ENCODE data around the gene SLU7. TPM values are rescaled to one million over a fixed set of nuclear protein-coding genes. Genes with fewer than 3 reads are reported as not detected.

Gene SLU7
- total RNA-seq, 1 experiment from 2014 or later, result 75.3 TPM

DNA sequence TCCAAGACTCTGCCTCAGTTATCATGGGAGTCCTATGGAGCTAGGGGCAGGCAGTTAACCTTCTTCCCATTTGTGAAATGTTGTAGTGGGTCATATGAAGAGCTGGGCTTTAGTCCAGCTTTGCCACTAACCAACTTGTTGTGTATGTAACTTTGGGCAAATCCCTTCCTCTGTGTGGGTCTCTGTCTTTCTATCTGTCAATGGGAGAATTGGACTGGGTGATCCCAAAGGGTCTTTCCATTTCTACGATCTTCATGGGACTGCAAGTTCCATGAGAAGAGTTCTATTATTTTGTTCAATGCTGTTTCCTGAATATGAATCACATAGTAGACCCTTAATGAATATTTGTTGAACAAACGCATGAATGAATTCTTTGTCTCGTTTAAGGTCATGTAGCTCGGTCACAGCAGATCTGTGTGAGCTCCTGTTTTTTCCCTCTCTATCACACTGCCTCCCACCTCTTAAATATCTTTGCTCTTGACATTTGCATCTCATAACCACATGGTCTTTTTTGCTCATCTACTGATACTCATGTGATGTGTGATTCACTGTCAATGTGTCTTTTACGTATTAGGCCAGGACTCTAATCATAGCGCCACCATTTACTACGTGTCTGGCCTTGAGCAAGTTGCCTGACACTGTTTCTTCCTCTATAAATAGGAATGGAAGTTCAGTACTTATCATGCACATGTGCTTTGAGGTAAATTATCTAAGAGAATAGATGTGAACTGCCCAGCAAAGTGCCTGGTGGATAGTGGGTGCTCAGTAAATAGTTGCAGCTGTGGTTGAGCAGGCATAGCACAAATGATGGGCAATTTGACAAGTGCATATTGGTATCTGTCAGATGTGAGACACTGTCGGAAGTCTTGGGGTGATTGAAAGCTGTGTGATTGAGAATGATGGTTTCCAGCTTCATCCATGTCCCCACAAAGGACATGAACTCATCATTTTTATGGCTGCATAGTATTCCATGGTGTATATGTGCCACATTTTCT is 40.2 kb upstream of the SLU7 start:
- no peak for TF ChIP-seq EZH2 (IDR thresholded peaks at IDR 0.05; ENCODE audit: low read depth)
- TF ChIP-seq, protein P1, sequence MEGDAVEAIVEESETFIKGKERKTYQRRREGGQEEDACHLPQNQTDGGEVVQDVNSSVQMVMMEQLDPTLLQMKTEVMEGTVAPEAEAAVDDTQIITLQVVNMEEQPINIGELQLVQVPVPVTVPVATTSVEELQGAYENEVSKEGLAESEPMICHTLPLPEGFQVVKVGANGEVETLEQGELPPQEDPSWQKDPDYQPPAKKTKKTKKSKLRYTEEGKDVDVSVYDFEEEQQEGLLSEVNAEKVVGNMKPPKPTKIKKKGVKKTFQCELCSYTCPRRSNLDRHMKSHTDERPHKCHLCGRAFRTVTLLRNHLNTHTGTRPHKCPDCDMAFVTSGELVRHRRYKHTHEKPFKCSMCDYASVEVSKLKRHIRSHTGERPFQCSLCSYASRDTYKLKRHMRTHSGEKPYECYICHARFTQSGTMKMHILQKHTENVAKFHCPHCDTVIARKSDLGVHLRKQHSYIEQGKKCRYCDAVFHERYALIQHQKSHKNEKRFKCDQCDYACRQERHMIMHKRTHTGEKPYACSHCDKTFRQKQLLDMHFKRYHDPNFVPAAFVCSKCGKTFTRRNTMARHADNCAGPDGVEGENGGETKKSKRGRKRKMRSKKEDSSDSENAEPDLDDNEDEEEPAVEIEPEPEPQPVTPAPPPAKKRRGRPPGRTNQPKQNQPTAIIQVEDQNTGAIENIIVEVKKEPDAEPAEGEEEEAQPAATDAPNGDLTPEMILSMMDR (conservative IDR thresholded peaks at IDR 0.05), result no peak
- Histone ChIP-seq H3F3A (ENCODE audit: insufficient read depth, low read depth) (peaks cover 2% of the 10 kb centered on the region; the same call in 1 of the 2 replicates), H3K79me2 (ENCODE audit: low read depth) (no peaks in the 10 kb centered on the region), H2AFZ (no peak overlapping the region), H3K36me3 (ENCODE audit: low read depth) (no peaks in the 10 kb centered on the region), H3K4me3 (no peak overlapping the region), H3K4me2 (no peak overlapping the region), H3K9me2 (ENCODE audit: insufficient read depth) (no peaks in the 10 kb centered on the region), H3K27ac (no peak overlapping the region), H3K4me1 (replicated peaks; ENCODE audit: insufficient read depth) (peaks cover 8% of the 10 kb centered on the region), H3K27me3 (ENCODE audit: insufficient read depth, low read depth) (no peaks in the 10 kb centered on the region), H3K9me3 (ENCODE audit: insufficient read depth, low read depth) (no peaks in the 10 kb centered on the region), H4K20me1 (ENCODE audit: insufficient read depth) (no peaks in the 10 kb centered on the region)
- DNase-seq, result no peak
- ChIA-PET CTCF (no interaction called here), POLR2A (ENCODE audit: unreplicated experiment) (no interaction called here)
- no TSS peak for BruUV-seq (replicated peaks)
- intact Hi-C loops (cut with micrococcal nuclease; ENCODE audit: unreplicated experiment), result no loop called here

DNA sequence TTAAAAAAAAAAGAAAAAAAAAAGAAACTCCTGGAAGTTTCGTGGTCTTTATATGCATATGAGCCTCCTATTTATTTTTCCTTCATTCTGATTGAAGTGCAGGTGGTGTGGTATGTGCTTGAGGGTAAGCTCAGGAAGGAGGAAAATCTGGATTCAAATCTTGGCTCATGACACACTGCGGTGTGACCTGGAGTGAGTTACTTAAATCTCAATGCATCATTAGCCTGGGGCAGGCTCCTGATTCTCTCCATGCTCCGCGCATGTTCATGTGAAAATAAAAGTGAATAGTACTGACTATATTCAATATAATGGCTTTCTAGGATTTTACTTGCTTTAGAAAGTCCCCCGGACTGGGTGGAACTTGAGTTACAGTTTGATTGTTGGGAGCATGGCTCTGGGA is 38.4 kb upstream of the SLU7 start:
- CTCF ChIA-PET, result no interaction called here
- TF ChIP-seq, protein P1 (conservative IDR thresholded peaks at IDR 0.05), result no peak
- TF ChIP-seq EZH2 (IDR thresholded peaks at IDR 0.05; ENCODE audit: low read depth), result no peak
- intact Hi-C loops (cut with micrococcal nuclease; ENCODE audit: unreplicated experiment), result no loop called here

DNA sequence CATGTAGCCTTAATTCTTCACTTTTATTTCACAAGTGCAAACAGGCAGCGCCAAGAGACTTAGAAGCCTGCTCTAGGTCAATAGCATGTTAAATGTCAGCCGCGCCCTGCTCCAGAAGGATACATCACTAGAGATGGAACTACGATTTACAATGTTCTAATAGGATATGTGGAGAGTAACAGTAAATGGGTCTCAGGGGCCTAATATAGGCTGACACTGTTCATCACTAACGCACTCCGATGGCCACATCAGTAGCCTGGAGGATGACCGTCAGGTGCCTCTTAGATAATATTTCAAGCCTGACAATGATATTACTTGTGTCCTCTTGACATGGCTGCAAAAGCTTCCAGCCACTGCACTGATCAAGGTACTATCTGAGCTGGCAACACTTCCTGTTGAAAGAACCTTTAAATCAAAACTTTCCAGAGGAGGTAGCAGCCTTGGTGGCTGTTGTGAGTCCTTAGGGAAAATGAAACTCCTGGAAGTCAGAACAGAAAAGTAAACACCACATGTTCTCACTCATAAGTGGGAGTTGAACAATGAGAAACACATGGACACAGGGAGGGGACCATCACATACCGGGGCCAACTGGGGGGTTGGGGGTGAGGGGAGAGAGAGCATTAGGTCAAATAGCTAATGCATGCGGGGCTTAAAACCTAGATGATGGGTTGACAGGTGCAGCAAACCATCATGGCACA is 37.7 kb upstream of the SLU7 start:
- no TSS peak for BruUV-seq (replicated peaks)
- no peaks in the 10 kb centered on the region for H3F3A ChIP-seq (ENCODE audit: insufficient read depth, low read depth)
- TF ChIP-seq EZH2 (IDR thresholded peaks at IDR 0.05; ENCODE audit: low read depth), result no peak
- TF ChIP-seq, protein P1 (conservative IDR thresholded peaks at IDR 0.05), result no peak
- ChIA-PET CTCF (no interaction called here), POLR2A (ENCODE audit: unreplicated experiment) (no interaction called here)
- H3K27ac ChIP-seq, result no peak overlapping the region
- no peaks in the 10 kb centered on the region for H3K9me3 ChIP-seq (ENCODE audit: insufficient read depth, low read depth)
- no peaks in the 10 kb centered on the region for H3K36me3 ChIP-seq (ENCODE audit: low read depth)
- no peaks in the 10 kb centered on the region for H3K79me2 ChIP-seq (ENCODE audit: low read depth)
- no peaks in the 10 kb centered on the region for H3K4me1 ChIP-seq (replicated peaks; ENCODE audit: insufficient read depth)
- H4K20me1 ChIP-seq (ENCODE audit: insufficient read depth), result no peaks in the 10 kb centered on the region
- no peak overlapping the region for H2AFZ ChIP-seq
- H3K4me2 ChIP-seq, result no peak overlapping the region
- no peaks in the 10 kb centered on the region for H3K9me2 ChIP-seq (ENCODE audit: insufficient read depth)
- no peak for DNase-seq
- intact Hi-C loops (cut with micrococcal nuclease; ENCODE audit: unreplicated experiment), result no loop called here
- H3K27me3 ChIP-seq (ENCODE audit: insufficient read depth, low read depth), result peaks cover 3% of the 10 kb centered on the region; the same call in 1 of the 2 replicates
- no peak overlapping the region for H3K4me3 ChIP-seq

More for the DNA sequence above, 38.4 kb upstream of the SLU7 start:
- no peaks in the 10 kb centered on the region for H3K36me3 ChIP-seq (ENCODE audit: low read depth)
- no peaks in the 10 kb centered on the region for H4K20me1 ChIP-seq (ENCODE audit: insufficient read depth)
- no peak overlapping the region for H3K4me2 ChIP-seq
- DNase-seq, result no peak
- H3K79me2 ChIP-seq (ENCODE audit: low read depth), result no peaks in the 10 kb centered on the region
- H3K27me3 ChIP-seq (ENCODE audit: insufficient read depth, low read depth), result peaks cover 3% of the 10 kb centered on the region; the same call in 1 of the 2 replicates
- no peaks in the 10 kb centered on the region for H3K9me3 ChIP-seq (ENCODE audit: insufficient read depth, low read depth)
- no peak overlapping the region for H2AFZ ChIP-seq
- H3K27ac ChIP-seq, result no peak overlapping the region
- H3K9me2 ChIP-seq (ENCODE audit: insufficient read depth), result no peaks in the 10 kb centered on the region
- H3K4me1 ChIP-seq (replicated peaks; ENCODE audit: insufficient read depth), result no peaks in the 10 kb centered on the region
- BruUV-seq (replicated peaks), result no TSS peak
- H3K4me3 ChIP-seq, result no peak overlapping the region
- POLR2A ChIA-PET (ENCODE audit: unreplicated experiment), result no interaction called here
- no peaks in the 10 kb centered on the region for H3F3A ChIP-seq (ENCODE audit: insufficient read depth, low read depth)

Data from PC-9 (cell line).